ENCODE results near the gene MAN1A2. TPM values are rescaled to one million over a fixed set of nuclear protein-coding genes. Genes with fewer than 3 reads are reported as not detected.
A peak's percentile ranks its signal among the peaks of the same experiment; 100 is the strongest.
"Not testable (repeated sequence)": the region's sequence is repeated elsewhere in the genome, so short reads cannot be mapped to it uniquely, and the experiment has no call there.

Gene MAN1A2
- total and polyA plus RNA-seq, 4 donors: 6.4 to 56.3 (median 25.3) TPM

DNA sequence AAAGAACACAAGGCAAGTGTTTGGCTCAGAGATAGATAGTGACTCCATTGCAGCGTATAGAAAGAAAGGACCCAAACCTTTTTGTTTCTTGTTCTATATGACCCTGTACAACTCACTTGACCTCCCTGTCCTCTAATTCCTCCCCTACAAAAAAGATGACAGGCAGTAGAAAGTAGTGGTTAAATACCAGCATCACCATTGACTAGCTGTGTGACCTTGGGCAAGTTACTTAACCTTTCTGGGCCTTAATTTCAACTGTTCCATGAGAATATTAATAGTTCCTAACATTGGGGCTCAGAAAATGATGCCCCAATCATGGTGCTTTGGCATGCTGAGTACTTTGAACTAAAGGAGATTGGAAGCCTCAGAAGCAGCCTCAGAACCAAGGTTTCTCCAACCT is 46.7 kb upstream of the MAN1A2 start:
- Histone ChIP-seq H3K9me3 (ENCODE audit: control insufficient read depth in 4 of 4, insufficient read depth in 3 of 4, low read length in 3 of 4) (peaks cover 0 to 2% (median 0%) of the 10 kb centered on the region in 4 donors), H3K27ac (ENCODE audit: low read depth in 1 of 2, low read length in 1 of 2) (no peak overlapping the region), H3K4me3 (no peak overlapping the region), H3K36me3 (ENCODE audit: control insufficient read depth in 4 of 4, insufficient read depth in 4 of 4, low read length in 4 of 4) (no peaks in the 10 kb centered on the region), H3K27me3 (ENCODE audit: control insufficient read depth in 3 of 3, insufficient read depth in 3 of 3, low read length in 2 of 3) (peaks cover 5 to 8% (median 8%) of the 10 kb centered on the region in 3 donors), H3K4me1 (ENCODE audit: control insufficient read depth in 5 of 5, insufficient read depth in 5 of 5, low read length in 5 of 5) (peaks cover 0 to 11% (median 9%) of the 10 kb centered on the region in 5 donors), H3K9ac (ENCODE audit: insufficient read depth in 1 of 2, low read length in 2 of 2) (no peak overlapping the region)
- DNase-seq (no peak), ATAC-seq (ENCODE audit: insufficient read depth, low FRiP score) (no peak)
- 92 to 96% methylated on average over 1 of the region's 1 CpG for WGBS, 2 donors
- TF ChIP-seq, protein P1, sequence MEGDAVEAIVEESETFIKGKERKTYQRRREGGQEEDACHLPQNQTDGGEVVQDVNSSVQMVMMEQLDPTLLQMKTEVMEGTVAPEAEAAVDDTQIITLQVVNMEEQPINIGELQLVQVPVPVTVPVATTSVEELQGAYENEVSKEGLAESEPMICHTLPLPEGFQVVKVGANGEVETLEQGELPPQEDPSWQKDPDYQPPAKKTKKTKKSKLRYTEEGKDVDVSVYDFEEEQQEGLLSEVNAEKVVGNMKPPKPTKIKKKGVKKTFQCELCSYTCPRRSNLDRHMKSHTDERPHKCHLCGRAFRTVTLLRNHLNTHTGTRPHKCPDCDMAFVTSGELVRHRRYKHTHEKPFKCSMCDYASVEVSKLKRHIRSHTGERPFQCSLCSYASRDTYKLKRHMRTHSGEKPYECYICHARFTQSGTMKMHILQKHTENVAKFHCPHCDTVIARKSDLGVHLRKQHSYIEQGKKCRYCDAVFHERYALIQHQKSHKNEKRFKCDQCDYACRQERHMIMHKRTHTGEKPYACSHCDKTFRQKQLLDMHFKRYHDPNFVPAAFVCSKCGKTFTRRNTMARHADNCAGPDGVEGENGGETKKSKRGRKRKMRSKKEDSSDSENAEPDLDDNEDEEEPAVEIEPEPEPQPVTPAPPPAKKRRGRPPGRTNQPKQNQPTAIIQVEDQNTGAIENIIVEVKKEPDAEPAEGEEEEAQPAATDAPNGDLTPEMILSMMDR (IDR thresholded peaks at IDR 0.05; ENCODE audit: control extremely low read depth, extremely low read depth): no peak

DNA sequence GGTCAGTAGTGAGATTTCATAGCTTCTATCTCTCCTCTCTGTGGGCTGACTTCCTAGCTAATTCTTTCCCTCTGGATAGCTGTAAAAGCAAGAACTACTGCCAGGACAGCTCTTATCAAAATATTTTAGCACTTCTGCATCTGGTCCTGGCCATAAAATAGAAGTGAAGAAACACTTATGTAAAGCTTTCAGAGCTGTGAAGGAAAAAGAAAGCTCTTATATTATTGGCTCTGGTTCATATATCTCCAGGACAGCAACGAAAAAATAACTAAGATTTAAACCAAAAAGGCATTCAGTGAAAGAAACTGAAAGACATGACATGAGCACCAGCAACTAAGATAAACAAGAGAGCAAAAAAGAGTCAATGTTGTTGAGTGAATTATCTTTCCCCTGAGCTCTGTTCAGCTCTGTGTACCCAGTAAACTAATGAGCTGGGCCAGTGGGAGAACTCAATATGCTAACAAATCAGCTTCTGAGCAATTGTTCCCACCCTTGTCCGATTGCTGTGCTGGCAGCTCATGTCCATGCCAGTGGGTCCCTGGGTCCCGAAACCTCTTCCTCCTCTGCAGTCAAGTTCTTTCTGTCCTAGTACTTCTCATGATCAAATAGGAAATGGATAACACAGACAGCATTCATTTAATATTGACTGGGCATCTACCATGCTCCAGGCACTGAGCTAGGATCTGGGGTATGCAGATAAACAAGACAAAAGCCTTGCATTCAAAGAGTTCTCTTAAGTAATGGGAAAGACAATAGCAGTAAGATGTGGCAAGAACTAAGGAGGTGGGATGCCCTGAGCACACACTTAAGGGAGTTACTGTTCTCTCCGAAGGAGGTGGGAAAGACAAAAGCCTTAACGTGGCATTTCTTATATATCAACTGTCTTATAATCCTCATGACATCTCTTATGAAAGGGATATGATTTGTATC is 45.3 kb upstream of the MAN1A2 start:
- ATAC-seq (ENCODE audit: insufficient read depth, low FRiP score) (no peak), DNase-seq (peak in 2 of 3 donors; percentile 82 to 84)
- H3K27me3 ChIP-seq (ENCODE audit: control insufficient read depth in 3 of 3, insufficient read depth in 3 of 3, low read length in 2 of 3): peaks cover 5 to 8% (median 8%) of the 10 kb centered on the region in 3 donors
- H3K4me1 ChIP-seq (ENCODE audit: control insufficient read depth in 5 of 5, insufficient read depth in 5 of 5, low read length in 5 of 5): peaks cover 0 to 11% (median 9%) of the 10 kb centered on the region in 5 donors
- WGBS, 2 donors: 48 to 75% methylated on average over 5 of the region's 5 CpGs
- H3K9ac ChIP-seq (ENCODE audit: insufficient read depth in 1 of 2, low read length in 2 of 2): no peak overlapping the region
- TF ChIP-seq, protein P1 (IDR thresholded peaks at IDR 0.05; ENCODE audit: control extremely low read depth, extremely low read depth): no peak
- H3K27ac ChIP-seq (ENCODE audit: low read depth in 1 of 2, low read length in 1 of 2): no peak overlapping the region
- no peak overlapping the region for H3K4me3 ChIP-seq
- peaks cover 0 to 2% (median 0%) of the 10 kb centered on the region in 4 donors for H3K9me3 ChIP-seq (ENCODE audit: control insufficient read depth in 4 of 4, insufficient read depth in 3 of 4, low read length in 3 of 4)
- no peaks in the 10 kb centered on the region for H3K36me3 ChIP-seq (ENCODE audit: control insufficient read depth in 4 of 4, insufficient read depth in 4 of 4, low read length in 4 of 4)

DNA sequence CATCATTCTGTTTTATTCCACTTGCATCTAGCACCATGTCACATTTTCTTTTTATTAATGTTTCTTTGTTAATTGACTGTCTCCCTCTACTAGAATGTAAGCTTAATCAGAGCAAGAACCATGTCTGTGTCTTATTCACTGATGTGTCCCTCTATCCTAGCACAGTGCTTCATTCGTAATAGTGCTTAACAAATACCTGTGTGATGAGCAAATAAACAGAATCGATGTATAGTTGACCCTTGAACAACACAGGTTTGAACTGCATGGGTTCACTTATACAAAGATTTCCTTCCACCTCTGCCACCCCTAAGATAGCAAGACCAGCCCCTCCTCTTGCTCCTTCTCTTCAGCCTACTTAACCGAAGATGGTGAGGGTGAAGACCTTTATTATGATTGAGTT is 42.9 kb upstream of the MAN1A2 start:
- TF ChIP-seq, protein P1 (IDR thresholded peaks at IDR 0.05; ENCODE audit: control extremely low read depth, extremely low read depth): no peak
- H3K27me3 ChIP-seq (ENCODE audit: control insufficient read depth in 3 of 3, insufficient read depth in 3 of 3, low read length in 2 of 3): peaks cover 4 to 8% (median 5%) of the 10 kb centered on the region in 3 donors
- 59 to 64% methylated on average over 3 of the region's 3 CpGs for WGBS, 2 donors

DNA sequence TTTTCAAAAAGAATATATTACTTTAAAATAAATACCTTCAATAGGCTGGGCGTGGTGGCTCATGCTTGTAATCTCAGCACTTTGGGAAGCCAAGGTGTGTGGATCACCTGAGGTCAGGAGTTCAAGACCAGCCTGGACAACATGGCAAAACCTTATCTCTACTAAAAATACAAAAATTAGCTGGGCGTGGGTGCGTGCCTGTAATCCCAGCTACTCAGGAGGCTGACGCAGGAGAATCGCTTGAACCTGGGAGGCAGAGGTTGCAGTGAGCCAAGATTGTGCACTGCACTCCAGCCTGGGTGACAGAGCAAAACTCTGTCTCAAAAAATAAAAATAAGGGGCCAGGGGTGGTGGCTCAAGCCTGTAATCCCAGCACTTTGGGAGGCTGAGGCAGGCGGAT is 41.2 kb upstream of the MAN1A2 start:
- not testable (repeated sequence) for ATAC-seq (ENCODE audit: insufficient read depth, low FRiP score); H3K27ac ChIP-seq (ENCODE audit: low read depth in 1 of 2, low read length in 1 of 2); H3K27me3 ChIP-seq (ENCODE audit: control insufficient read depth in 3 of 3, insufficient read depth in 3 of 3, low read length in 2 of 3); H3K9me3 ChIP-seq (ENCODE audit: control insufficient read depth in 4 of 4, insufficient read depth in 3 of 4, low read length in 3 of 4); DNase-seq; H3K36me3 ChIP-seq (ENCODE audit: control insufficient read depth in 4 of 4, insufficient read depth in 4 of 4, low read length in 4 of 4); H3K4me1 ChIP-seq (ENCODE audit: control insufficient read depth in 5 of 5, insufficient read depth in 5 of 5, low read length in 5 of 5); H3K4me3 ChIP-seq; H3K9ac ChIP-seq (ENCODE audit: insufficient read depth in 1 of 2, low read length in 2 of 2)
- WGBS, 2 donors: 89 to 93% methylated on average over 6 of the region's 6 CpGs

More for the DNA sequence above, 42.9 kb upstream of the MAN1A2 start:
- H3K9ac ChIP-seq (ENCODE audit: insufficient read depth in 1 of 2, low read length in 2 of 2): no peak overlapping the region
- no peak overlapping the region for H3K27ac ChIP-seq (ENCODE audit: low read depth in 1 of 2, low read length in 1 of 2)
- DNase-seq (no peak), ATAC-seq (ENCODE audit: insufficient read depth, low FRiP score) (no peak)
- H3K36me3 ChIP-seq (ENCODE audit: control insufficient read depth in 4 of 4, insufficient read depth in 4 of 4, low read length in 4 of 4): no peaks in the 10 kb centered on the region
- H3K4me3 ChIP-seq: no peak overlapping the region
- peaks cover 0 to 2% (median 0%) of the 10 kb centered on the region in 4 donors for H3K9me3 ChIP-seq (ENCODE audit: control insufficient read depth in 4 of 4, insufficient read depth in 3 of 4, low read length in 3 of 4)
- H3K4me1 ChIP-seq (ENCODE audit: control insufficient read depth in 5 of 5, insufficient read depth in 5 of 5, low read length in 5 of 5): peaks cover 0 to 11% (median 9%) of the 10 kb centered on the region in 5 donors

All from lung (tissue), 12 donors.